ENCODE measurements around the gene OMP.

Gene OMP

GRCh38 chr11:77092382-77092781, 10.3 kb upstream of the OMP start:
- no peaks in the 10 kb centered on the region for H3K36me3 ChIP-seq (ENCODE audit: control insufficient read depth, insufficient read depth, low read length)
- no peak overlapping the region for H3K27ac ChIP-seq
- no peaks in the 10 kb centered on the region for H3K4me1 ChIP-seq
- H3K79me2 ChIP-seq: no peaks in the 10 kb centered on the region
- no peak overlapping the region for H3K9ac ChIP-seq
- H3K27me3 ChIP-seq (ENCODE audit: control insufficient read depth, insufficient read depth, low read length): no peaks in the 10 kb centered on the region
- no peak overlapping the region for H3K4me3 ChIP-seq (ENCODE audit: low read depth, low read length)
- TF ChIP-seq CTCF (IDR thresholded peaks at IDR 0.05): no peak
- H3K4me2 ChIP-seq (ENCODE audit: low read length): no peak overlapping the region
- no peaks in the 10 kb centered on the region for H3K9me3 ChIP-seq (ENCODE audit: control insufficient read depth, low read length)
- H2AFZ ChIP-seq: no peak overlapping the region

GRCh38 chr11:77093056-77093891, 9.4 kb upstream of the OMP start:
- Histone ChIP-seq H3K79me2 (no peaks in the 10 kb centered on the region), H3K9me3 (ENCODE audit: control insufficient read depth, low read length) (no peaks in the 10 kb centered on the region), H3K27ac (no peak overlapping the region), H3K9ac (no peak overlapping the region), H3K4me1 (no peaks in the 10 kb centered on the region), H3K36me3 (ENCODE audit: control insufficient read depth, insufficient read depth, low read length) (no peaks in the 10 kb centered on the region), H2AFZ (no peak overlapping the region), H3K27me3 (ENCODE audit: control insufficient read depth, insufficient read depth, low read length) (no peaks in the 10 kb centered on the region), H3K4me3 (ENCODE audit: low read depth, low read length) (no peak overlapping the region), H3K4me2 (ENCODE audit: low read length) (no peak overlapping the region)
- no peak for TF ChIP-seq CTCF (IDR thresholded peaks at IDR 0.05)

- Histone ChIP-seq H3K9ac (no peak overlapping the region), H3K4me2 (ENCODE audit: low read length) (no peak overlapping the region), H3K27ac (no peak overlapping the region), H3K36me3 (ENCODE audit: control insufficient read depth, insufficient read depth, low read length) (no peaks in the 10 kb centered on the region), H3K79me2 (no peaks in the 10 kb centered on the region), H3K4me3 (ENCODE audit: low read depth, low read length) (no peak overlapping the region), H3K9me3 (ENCODE audit: control insufficient read depth, low read length) (no peaks in the 10 kb centered on the region), H3K4me1 (no peaks in the 10 kb centered on the region), H3K27me3 (ENCODE audit: control insufficient read depth, insufficient read depth, low read length) (no peaks in the 10 kb centered on the region), H2AFZ (no peak overlapping the region)
- no peak for TF ChIP-seq CTCF (IDR thresholded peaks at IDR 0.05)
Observed at GRCh38 chr11:77093987-77094840, 8.4 kb upstream of the OMP start.

GRCh38 chr11:77094841-77095365, 7.7 kb upstream of the OMP start:
- no peak overlapping the region for H2AFZ ChIP-seq
- no peak overlapping the region for H3K4me2 ChIP-seq (ENCODE audit: low read length)
- no peak for TF ChIP-seq CTCF (IDR thresholded peaks at IDR 0.05)
- no peaks in the 10 kb centered on the region for H3K27me3 ChIP-seq (ENCODE audit: control insufficient read depth, insufficient read depth, low read length)
- H3K27ac ChIP-seq: no peak overlapping the region
- H3K36me3 ChIP-seq (ENCODE audit: control insufficient read depth, insufficient read depth, low read length): no peaks in the 10 kb centered on the region
- H3K79me2 ChIP-seq: no peaks in the 10 kb centered on the region
- H3K4me3 ChIP-seq (ENCODE audit: low read depth, low read length): no peak overlapping the region
- no peaks in the 10 kb centered on the region for H3K9me3 ChIP-seq (ENCODE audit: control insufficient read depth, low read length)
- no peaks in the 10 kb centered on the region for H3K4me1 ChIP-seq
- no peak overlapping the region for H3K9ac ChIP-seq

All from parathyroid adenoma (tissue), 2 donors.